GM12878 (cell line): ENCODE measurements around the gene AMBRA1.

ENCODE experiments used
- EP300 ChIP-seq, 2 experiments: fragments of 150-350 bp in 1 of 2; IDR thresholded peaks; 2 replicates each; pipeline ENCODE4 v1.6.1; 2011 to 2012; ENCODE audit warnings: low read depth in 2 of 2, low read length in 2 of 2, borderline replicate concordance in 1 of 2, improper control_type of control experiment in 1 of 2, inconsistent platforms in 1 of 2; ENCODE audit not compliant: control insufficient read depth in 1 of 2
- ETV6 ChIP-seq, 2 experiments: fragments of 450-650 bp in 1 of 2; IDR thresholded peaks in 1 of 2; conservative IDR thresholded peaks in 1 of 2; 2 replicates each; pipeline ENCODE4 v1.6.1; 2014; ENCODE audit warnings: antibody characterized with exemption in 1 of 2, borderline replicate concordance in 1 of 2, low read depth in 1 of 2, mild to moderate bottlenecking in 1 of 2, moderate library complexity in 1 of 2
- EZH2 ChIP-seq: IDR thresholded peaks from 2 replicates; pipeline ENCODE4 v1.6.1; 2012; ENCODE audit warnings: low read depth, mild to moderate bottlenecking, control low read depth, inconsistent platforms, low read length, borderline replicate concordance; ENCODE audit not compliant: control insufficient read depth
- JUND ChIP-seq: IDR thresholded peaks from 2 replicates; pipeline ENCODE4 v1.6.1; 2012; ENCODE audit warnings: low read depth, mild to moderate bottlenecking, low read length, improper control_type of control experiment, moderate library complexity
- KDM1A ChIP-seq: fragments of 200-600 bp; sonication (generic); IDR thresholded peaks from 2 replicates; pipeline ENCODE4 v1.6.1; 2016; ENCODE audit warnings: borderline replicate concordance
- NR2F1 ChIP-seq: fragments of 450-650 bp; conservative IDR thresholded peaks from 2 replicates; pipeline ENCODE4 v1.6.1; 2017; ENCODE audit warnings: mild to moderate bottlenecking
- POLR2A ChIP-seq: IDR thresholded peaks from 2 replicates; pipeline ENCODE4 v1.6.1; 2011; ENCODE audit warnings: low read depth, mild to moderate bottlenecking, low read length
- RBBP5 ChIP-seq: fragments of 200-600 bp; sonication (generic); conservative IDR thresholded peaks from 2 replicates; pipeline ENCODE4 v1.6.1; 2016
- TF ChIP-seq, protein P1 (sequence below): fragments of 450-650 bp; formaldehyde crosslinking; IDR thresholded peaks from 2 replicates; pipeline ENCODE4 v1.4.0; 2022; ENCODE audit warnings: mild to moderate bottlenecking, moderate library complexity
- TF ChIP-seq, protein P2 (sequence below), 3 experiments: IDR thresholded peaks in 2 of 3; conservative IDR thresholded peaks in 1 of 3; 2 replicates each; pipeline ENCODE4 v1.5.1; 2011; ENCODE audit warnings: low read depth in 3 of 3, low read length in 3 of 3, mild to moderate bottlenecking in 3 of 3, control low read depth in 2 of 3, moderate library complexity in 2 of 3, inconsistent platforms in 1 of 3, mixed read lengths in 1 of 3; ENCODE audit not compliant: control insufficient read depth in 2 of 3, insufficient read depth in 1 of 3; ENCODE audit errors: extremely low read depth in 1 of 3

- TF ChIP-seq RBBP5: no peak
- no peak for TF ChIP-seq EZH2
- TF ChIP-seq, protein P1, sequence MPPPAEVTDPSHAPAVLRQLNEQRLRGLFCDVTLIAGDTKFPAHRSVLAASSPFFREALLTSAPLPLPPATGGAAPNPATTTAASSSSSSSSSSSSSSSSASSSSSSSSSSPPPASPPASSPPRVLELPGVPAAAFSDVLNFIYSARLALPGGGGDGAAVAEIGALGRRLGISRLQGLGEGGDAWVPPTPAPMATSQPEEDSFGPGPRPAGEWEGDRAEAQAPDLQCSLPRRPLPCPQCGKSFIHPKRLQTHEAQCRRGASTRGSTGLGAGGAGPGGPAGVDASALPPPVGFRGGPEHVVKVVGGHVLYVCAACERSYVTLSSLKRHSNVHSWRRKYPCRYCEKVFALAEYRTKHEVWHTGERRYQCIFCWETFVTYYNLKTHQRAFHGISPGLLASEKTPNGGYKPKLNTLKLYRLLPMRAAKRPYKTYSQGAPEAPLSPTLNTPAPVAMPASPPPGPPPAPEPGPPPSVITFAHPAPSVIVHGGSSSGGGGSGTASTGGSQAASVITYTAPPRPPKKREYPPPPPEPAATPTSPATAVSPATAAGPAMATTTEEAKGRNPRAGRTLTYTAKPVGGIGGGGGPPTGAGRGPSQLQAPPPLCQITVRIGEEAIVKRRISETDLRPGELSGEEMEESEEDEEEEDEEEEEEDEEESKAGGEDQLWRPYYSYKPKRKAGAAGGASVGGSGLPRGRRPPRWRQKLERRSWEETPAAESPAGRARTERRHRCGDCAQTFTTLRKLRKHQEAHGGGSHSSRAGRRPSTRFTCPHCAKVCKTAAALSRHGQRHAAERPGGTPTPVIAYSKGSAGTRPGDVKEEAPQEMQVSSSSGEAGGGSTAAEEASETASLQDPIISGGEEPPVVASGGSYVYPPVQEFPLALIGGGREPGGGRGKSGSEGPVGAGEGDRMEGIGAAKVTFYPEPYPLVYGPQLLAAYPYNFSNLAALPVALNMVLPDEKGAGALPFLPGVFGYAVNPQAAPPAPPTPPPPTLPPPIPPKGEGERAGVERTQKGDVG (CRISPR knock-in tag): no peak
- TF ChIP-seq EP300 (IDR thresholded peaks at IDR 0.05; ENCODE audit: borderline replicate concordance in 1 of 2, control insufficient read depth in 1 of 2, low read depth in 2 of 2, low read length in 2 of 2): no peak
- TF ChIP-seq NR2F1: no peak
- TF ChIP-seq JUND: no peak
- no peak for TF ChIP-seq POLR2A
- TF ChIP-seq ETV6 (conservative IDR thresholded peaks at IDR 0.05 in 1 of 2, IDR thresholded peaks at IDR 0.05 in 1 of 2; ENCODE audit: borderline replicate concordance in 1 of 2, low read depth in 1 of 2): no peak
- TF ChIP-seq KDM1A: no peak
- TF ChIP-seq, protein P2, sequence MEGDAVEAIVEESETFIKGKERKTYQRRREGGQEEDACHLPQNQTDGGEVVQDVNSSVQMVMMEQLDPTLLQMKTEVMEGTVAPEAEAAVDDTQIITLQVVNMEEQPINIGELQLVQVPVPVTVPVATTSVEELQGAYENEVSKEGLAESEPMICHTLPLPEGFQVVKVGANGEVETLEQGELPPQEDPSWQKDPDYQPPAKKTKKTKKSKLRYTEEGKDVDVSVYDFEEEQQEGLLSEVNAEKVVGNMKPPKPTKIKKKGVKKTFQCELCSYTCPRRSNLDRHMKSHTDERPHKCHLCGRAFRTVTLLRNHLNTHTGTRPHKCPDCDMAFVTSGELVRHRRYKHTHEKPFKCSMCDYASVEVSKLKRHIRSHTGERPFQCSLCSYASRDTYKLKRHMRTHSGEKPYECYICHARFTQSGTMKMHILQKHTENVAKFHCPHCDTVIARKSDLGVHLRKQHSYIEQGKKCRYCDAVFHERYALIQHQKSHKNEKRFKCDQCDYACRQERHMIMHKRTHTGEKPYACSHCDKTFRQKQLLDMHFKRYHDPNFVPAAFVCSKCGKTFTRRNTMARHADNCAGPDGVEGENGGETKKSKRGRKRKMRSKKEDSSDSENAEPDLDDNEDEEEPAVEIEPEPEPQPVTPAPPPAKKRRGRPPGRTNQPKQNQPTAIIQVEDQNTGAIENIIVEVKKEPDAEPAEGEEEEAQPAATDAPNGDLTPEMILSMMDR (IDR thresholded peaks at IDR 0.05 in 2 of 3, conservative IDR thresholded peaks at IDR 0.05 in 1 of 3; ENCODE audit: control insufficient read depth in 2 of 3, extremely low read depth in 1 of 3, insufficient read depth in 1 of 3, low read depth in 3 of 3, low read length in 3 of 3): no peak
These were observed 113.6 kb downstream of the AMBRA1 start for GRCh38 chr11:46480166-46480726.
